HUES6 (cell line): ENCODE measurements around the gene FGF14.

Experiments used
- H3K27ac ChIP-seq: 2 replicates; pipeline ENCODE4 v1.7.0; 2013; ENCODE audit warnings: low read depth, mild to moderate bottlenecking, low read length, inconsistent platforms
- H3K27me3 ChIP-seq: 2 replicates; pipeline ENCODE4 v1.6.1; 2013; ENCODE audit warnings: low read length; ENCODE audit not compliant: control insufficient read depth, insufficient read depth
- H3K36me3 ChIP-seq: 2 replicates; pipeline ENCODE4 v1.6.1; 2013; ENCODE audit warnings: low read length; ENCODE audit not compliant: control insufficient read depth, insufficient read depth
- H3K4me1 ChIP-seq: 2 replicates; pipeline ENCODE4 v1.6.1; 2013; ENCODE audit warnings: low read length; ENCODE audit not compliant: control insufficient read depth, insufficient read depth
- H3K4me3 ChIP-seq: 2 replicates; pipeline ENCODE4 v1.5.1; 2013; ENCODE audit warnings: low read depth, low read length
- H3K9ac ChIP-seq: one replicate; pipeline ENCODE4 v1.6.1; 2013; ENCODE audit warnings: mild to moderate bottlenecking, low read length
- H3K9me3 ChIP-seq: 2 replicates; pipeline ENCODE4 v1.6.1; 2013; ENCODE audit warnings: low read depth, low read length; ENCODE audit not compliant: control insufficient read depth, insufficient read depth

FGF14 gene

DNA sequence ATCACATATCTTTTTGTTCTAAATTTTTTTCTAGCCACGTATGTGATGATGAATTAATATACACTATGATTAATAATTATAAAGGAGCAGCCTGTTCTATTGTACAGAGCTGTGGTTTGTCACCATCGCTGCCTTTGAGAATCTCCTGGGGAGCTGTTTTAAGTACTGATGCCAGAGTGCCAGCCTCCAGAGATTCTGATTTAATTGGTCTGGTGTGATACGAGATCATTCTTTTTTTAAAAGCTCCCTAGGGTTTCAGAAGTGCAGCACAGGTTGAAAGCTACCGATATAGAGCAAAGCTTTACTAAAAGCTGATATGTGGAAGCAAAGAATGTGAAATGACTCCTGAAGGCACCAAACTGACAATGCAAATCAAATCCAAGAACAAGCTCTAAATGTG, 634.7 kb downstream of the FGF14 start:
- Histone ChIP-seq H3K9me3 (no peaks in the 10 kb centered on the region; the same call in 1 of the 2 replicates), H3K4me3 (no peak overlapping the region), H3K36me3 (no peaks in the 10 kb centered on the region), H3K9ac (no peak overlapping the region), H3K27ac (no peak overlapping the region), H3K27me3 (no peaks in the 10 kb centered on the region), H3K4me1 (no peaks in the 10 kb centered on the region)

GRCh38 chr13:101763191-101763590, 638.7 kb downstream of the FGF14 start:
- H3K4me3 ChIP-seq = no peak overlapping the region
- no peak overlapping the region for H3K27ac ChIP-seq
- no peaks in the 10 kb centered on the region; the same call in 1 of the 2 replicates for H3K9me3 ChIP-seq
- H3K36me3 ChIP-seq = no peaks in the 10 kb centered on the region
- H3K4me1 ChIP-seq = peaks cover 8% of the 10 kb centered on the region
- H3K27me3 ChIP-seq = no peaks in the 10 kb centered on the region
- no peak overlapping the region for H3K9ac ChIP-seq

DNA sequence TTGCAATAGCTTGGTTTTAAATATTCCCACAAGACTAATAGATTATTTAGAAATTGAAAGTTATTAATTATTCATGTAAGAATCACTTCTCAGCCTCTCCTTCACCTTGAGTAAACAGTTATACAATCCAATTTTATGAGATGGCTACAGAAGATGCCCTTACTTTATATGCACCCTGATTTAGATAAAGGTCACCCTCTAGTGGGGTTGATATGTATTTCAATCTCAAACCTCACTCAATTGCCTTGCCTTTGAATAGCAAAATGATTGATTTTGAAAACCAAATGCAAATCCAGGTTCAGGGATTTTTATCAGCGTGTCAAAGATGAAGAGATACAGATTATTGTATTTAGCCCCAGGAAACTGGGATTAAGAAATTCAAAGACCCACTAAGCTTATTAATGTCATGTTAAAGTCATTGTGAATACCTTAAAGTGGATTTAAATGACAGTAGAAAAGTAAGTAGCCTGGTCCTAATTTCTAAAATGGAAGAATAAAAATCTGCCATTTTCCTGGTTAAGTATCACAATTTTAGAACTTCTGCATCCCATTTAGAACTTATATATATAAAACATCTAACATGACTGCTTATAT, 644.3 kb downstream of the FGF14 start:
- H3K4me1 ChIP-seq = peaks cover 8% of the 10 kb centered on the region
- no peak overlapping the region for H3K9ac ChIP-seq
- H3K27me3 ChIP-seq = no peaks in the 10 kb centered on the region
- no peak overlapping the region for H3K4me3 ChIP-seq
- no peak overlapping the region for H3K27ac ChIP-seq
- no peaks in the 10 kb centered on the region for H3K9me3 ChIP-seq
- H3K36me3 ChIP-seq = no peaks in the 10 kb centered on the region

DNA sequence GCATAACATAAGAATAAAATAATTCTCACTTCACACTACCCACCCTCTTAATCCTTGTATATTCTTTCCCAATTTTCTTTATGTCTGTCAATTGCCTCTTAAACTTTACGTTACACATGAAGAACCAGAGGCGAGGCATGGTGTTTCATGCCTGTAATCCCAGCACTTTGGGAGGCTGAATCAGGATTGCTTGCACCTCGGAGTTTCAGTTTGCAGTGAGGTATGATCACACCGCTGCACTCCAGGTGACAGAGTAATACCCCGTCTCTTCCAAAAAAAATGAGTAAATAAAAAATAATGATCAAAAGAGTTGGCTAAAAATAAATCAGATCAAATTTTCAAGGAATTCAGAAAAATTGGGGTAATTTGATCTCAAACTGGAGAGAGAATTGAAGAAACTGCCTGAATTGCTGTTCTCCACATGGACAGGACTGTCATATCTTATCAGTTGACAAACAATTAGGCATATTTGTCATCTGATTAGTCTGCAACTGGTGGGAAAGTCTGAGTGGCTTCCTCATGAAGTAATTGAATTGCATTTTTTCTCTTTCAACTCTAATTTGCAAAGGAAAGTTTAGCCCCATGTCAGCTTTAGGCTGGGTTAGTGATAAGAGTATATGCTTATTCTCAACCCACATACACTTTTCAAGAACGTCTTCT, 646.5 kb downstream of the FGF14 start:
- Histone ChIP-seq H3K4me3 (no peak overlapping the region), H3K9ac (no peak overlapping the region), H3K27me3 (no peaks in the 10 kb centered on the region), H3K9me3 (no peaks in the 10 kb centered on the region), H3K36me3 (no peaks in the 10 kb centered on the region), H3K27ac (no peak overlapping the region), H3K4me1 (peaks cover 10% of the 10 kb centered on the region)

DNA sequence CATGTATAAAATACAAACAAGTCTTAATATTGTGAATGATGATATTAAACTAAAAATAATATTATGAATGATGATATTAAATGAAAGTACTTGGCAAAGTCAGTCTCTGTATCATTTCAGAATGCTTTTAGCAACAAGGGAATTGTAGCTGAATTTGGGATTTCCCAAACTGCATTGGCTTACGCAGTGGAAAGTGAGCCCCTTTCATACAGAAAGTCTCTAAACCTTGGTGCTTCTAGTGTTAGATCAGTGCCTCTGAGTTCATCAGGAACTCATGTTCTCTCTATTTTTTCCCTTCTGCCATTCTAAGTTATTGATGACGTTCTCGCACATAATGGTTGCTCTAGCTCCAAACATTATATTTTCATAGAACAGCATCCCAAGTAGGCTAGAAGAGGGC, 649.4 kb downstream of the FGF14 start:
- Histone ChIP-seq H3K4me1 (peaks cover 4% of the 10 kb centered on the region), H3K27ac (no peak overlapping the region), H3K9me3 (no peaks in the 10 kb centered on the region)

GRCh38 chr13:101751488-101751887, 650.4 kb downstream of the FGF14 start:
- no peaks in the 10 kb centered on the region for H3K36me3 ChIP-seq
- H3K4me3 ChIP-seq = no peak overlapping the region
- H3K4me1 ChIP-seq = peaks cover 4% of the 10 kb centered on the region
- H3K27me3 ChIP-seq = no peaks in the 10 kb centered on the region
- no peak overlapping the region for H3K9ac ChIP-seq
- no peak overlapping the region for H3K27ac ChIP-seq
- no peaks in the 10 kb centered on the region for H3K9me3 ChIP-seq

More for the DNA sequence above, 649.4 kb downstream of the FGF14 start:
- Histone ChIP-seq H3K4me3 (no peak overlapping the region), H3K9ac (no peak overlapping the region), H3K27me3 (no peaks in the 10 kb centered on the region), H3K36me3 (no peaks in the 10 kb centered on the region)

DNA sequence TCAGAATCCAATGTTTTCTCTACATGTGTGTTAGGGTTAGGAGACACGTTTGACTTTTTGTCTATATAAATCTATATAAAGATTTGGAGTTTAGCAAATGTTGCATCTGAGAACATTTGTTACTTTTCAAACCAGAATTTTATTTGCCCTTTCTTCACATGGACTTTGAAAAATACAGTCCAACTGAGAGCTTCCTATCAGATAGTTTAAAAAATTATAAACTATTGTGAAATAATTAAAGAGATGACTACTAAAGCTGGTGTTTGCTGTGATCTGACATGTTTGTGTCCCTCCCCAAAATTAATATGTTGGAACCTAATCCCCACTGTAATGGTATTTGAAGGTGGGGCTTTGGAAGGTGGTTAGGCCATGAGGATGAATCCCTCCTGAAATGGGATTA, 652.3 kb downstream of the FGF14 start:
- Histone ChIP-seq H3K9me3 (no peaks in the 10 kb centered on the region), H3K9ac (no peak overlapping the region), H3K27ac (no peak overlapping the region), H3K4me3 (no peak overlapping the region), H3K27me3 (no peaks in the 10 kb centered on the region), H3K4me1 (peaks cover 4% of the 10 kb centered on the region), H3K36me3 (no peaks in the 10 kb centered on the region)

- Histone ChIP-seq H3K4me1 (peaks cover 4% of the 10 kb centered on the region), H3K9ac (no peak overlapping the region), H3K27ac (no peak overlapping the region), H3K4me3 (no peak overlapping the region), H3K9me3 (no peaks in the 10 kb centered on the region), H3K27me3 (no peaks in the 10 kb centered on the region), H3K36me3 (no peaks in the 10 kb centered on the region)
These were observed 654.8 kb downstream of the FGF14 start for GRCh38 chr13:101747039-101747438.

- Histone ChIP-seq H3K27me3 (no peaks in the 10 kb centered on the region), H3K9ac (no peak overlapping the region), H3K27ac (no peak overlapping the region), H3K4me1 (peaks cover 3% of the 10 kb centered on the region), H3K36me3 (no peaks in the 10 kb centered on the region), H3K4me3 (no peak overlapping the region), H3K9me3 (no peaks in the 10 kb centered on the region)
These were observed 655.3 kb downstream of the FGF14 start for GRCh38 chr13:101746513-101746912.

DNA sequence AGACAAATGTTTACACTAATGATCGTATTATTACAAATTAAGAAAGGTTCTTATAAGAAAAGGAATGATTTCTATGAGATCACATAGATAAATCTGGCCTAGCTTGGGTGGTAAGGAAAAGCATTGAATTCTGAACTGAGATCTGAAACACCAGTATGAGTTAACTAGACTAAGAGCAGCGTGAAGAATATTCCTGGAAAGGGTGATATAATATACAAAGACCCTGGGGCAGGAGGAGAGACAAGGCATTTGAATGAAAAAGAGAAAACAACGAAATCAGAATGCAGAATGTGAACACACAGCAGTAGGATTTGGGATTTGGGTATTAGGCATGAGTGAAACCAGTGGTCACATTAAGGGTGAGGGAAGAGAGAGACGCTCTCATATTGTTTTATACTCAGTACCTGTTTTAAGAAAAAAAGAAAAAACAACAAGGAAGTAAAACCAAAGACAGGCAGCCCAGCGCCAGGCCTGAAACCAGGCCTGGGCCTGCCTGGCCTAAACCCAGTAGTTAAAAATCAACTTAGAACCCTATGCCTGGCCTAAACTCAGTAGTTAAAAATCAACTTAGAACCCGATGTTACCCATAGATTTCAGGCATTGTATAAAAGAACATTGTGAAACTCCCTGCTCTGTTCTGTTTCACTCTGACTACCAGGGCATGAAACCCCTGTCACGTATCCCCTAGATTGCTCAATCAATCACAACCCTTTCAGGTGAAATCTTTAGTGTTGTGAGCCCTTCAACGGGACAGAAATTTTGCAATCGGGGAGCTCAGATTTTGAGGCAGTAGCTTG, 662.3 kb downstream of the FGF14 start:
- no peak overlapping the region for H3K4me3 ChIP-seq
- no peak overlapping the region for H3K27ac ChIP-seq
- H3K27me3 ChIP-seq = no peaks in the 10 kb centered on the region
- no peak overlapping the region for H3K9ac ChIP-seq
- H3K4me1 ChIP-seq = no peaks in the 10 kb centered on the region
- H3K9me3 ChIP-seq = no peaks in the 10 kb centered on the region
- H3K36me3 ChIP-seq = no peaks in the 10 kb centered on the region

DNA sequence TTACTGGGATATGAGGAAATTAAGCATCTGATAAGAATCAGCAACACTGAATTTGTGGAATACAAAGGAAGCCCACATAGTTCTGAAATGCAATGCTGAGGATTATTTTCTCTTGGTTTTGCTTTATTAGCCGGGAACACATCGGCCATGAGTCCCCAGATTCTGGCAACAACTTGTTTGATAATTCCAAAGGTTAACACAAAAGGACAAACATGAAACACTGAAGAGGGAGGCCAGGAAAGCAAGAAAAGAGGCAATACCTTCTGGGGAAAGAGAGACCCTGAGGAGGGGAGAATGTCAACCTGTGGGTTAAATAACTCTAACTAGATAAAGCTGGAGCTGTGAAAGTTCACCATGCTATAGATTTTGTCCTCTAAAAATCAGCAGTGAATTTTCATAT, 663.5 kb downstream of the FGF14 start:
- H3K9ac ChIP-seq = no peak overlapping the region
- H3K4me1 ChIP-seq = no peaks in the 10 kb centered on the region
- no peaks in the 10 kb centered on the region for H3K27me3 ChIP-seq
- no peak overlapping the region for H3K4me3 ChIP-seq
- H3K9me3 ChIP-seq = no peaks in the 10 kb centered on the region
- H3K27ac ChIP-seq = no peak overlapping the region
- H3K36me3 ChIP-seq = no peaks in the 10 kb centered on the region
